CD14-positive monocyte (primary cell): Measurements from ENCODE around the gene DCP1A. TPM values are rescaled to one million over a fixed set of nuclear protein-coding genes. Genes with fewer than 3 reads are reported as not detected.

Experiments used
- DNase-seq, 3 donors: peaks; one replicate each; pipeline ENCODE4 v3.0.0-alpha.2; 2011 to 2022
- H2AFZ ChIP-seq: 2 replicates; pipeline ENCODE4 v1.6.0; 2012; ENCODE audit warnings: mild to moderate bottlenecking, low read depth, low read length, inconsistent platforms; ENCODE audit not compliant: insufficient read depth, poor library complexity, severe bottlenecking
- H3K27ac ChIP-seq, 2 donors: 1 replicate in 1 of 2; 2 replicates in 1 of 2; pipeline ENCODE4 v1.5.1; 2012 to 2013; ENCODE audit warnings: low read length in 2 of 2, control low read depth in 1 of 2, inconsistent platforms in 1 of 2, low read depth in 1 of 2, mild to moderate bottlenecking in 1 of 2
- H3K27me3 ChIP-seq, 2 donors: one replicate each; pipeline versions ENCODE4 v1.6.0 to v1.6.1; 2011 to 2013; ENCODE audit warnings: low read length in 2 of 2; ENCODE audit not compliant: control insufficient read depth in 2 of 2, insufficient read depth in 2 of 2
- H3K36me3 ChIP-seq, 2 donors: replicated peaks in 1 of 2; 1 replicate in 1 of 2; 2 replicates in 1 of 2; pipeline versions ENCODE4 v1.5.1 to v1.6.1; 2012 to 2013; ENCODE audit warnings: low read length in 2 of 2, control low read depth in 1 of 2, inconsistent platforms in 1 of 2, mild to moderate bottlenecking in 1 of 2; ENCODE audit not compliant: insufficient read depth in 2 of 2, control insufficient read depth in 1 of 2
- H3K4me1 ChIP-seq, 2 donors: 1 replicate in 1 of 2; 2 replicates in 1 of 2; pipeline versions ENCODE4 v1.5.1 to v1.6.1; 2012 to 2013; ENCODE audit warnings: low read length in 2 of 2, control low read depth in 1 of 2, inconsistent platforms in 1 of 2, mild to moderate bottlenecking in 1 of 2, moderate library complexity in 1 of 2; ENCODE audit not compliant: insufficient read depth in 2 of 2, control insufficient read depth in 1 of 2
- H3K4me2 ChIP-seq: replicated peaks from 2 replicates; pipeline ENCODE3; 2012; ENCODE audit warnings: low read length, moderate library complexity, mild to moderate bottlenecking; ENCODE audit not compliant: poor library complexity, severe bottlenecking; ENCODE audit errors: extremely low read depth
- H3K4me3 ChIP-seq, 3 experiments: fragments of 200-600 bp in 1 of 3; sonication (generic) in 1 of 3; replicated peaks in 1 of 3; 1 replicate in 2 of 3; 2 replicates in 1 of 3; pipeline ENCODE4 v1.5.1; 2011 to 2013; ENCODE audit warnings: low read length in 3 of 3, mild to moderate bottlenecking in 3 of 3, control low read depth in 2 of 3, low read depth in 2 of 3, inconsistent platforms in 1 of 3, moderate library complexity in 1 of 3
- H3K79me2 ChIP-seq: 2 replicates; pipeline ENCODE4 v1.6.0; 2012; ENCODE audit warnings: mild to moderate bottlenecking, control low read depth, inconsistent platforms, low read length, moderate library complexity; ENCODE audit not compliant: insufficient read depth
- H3K9ac ChIP-seq: 2 replicates; pipeline ENCODE4 v1.6.0; 2017; ENCODE audit warnings: low read length, mild to moderate bottlenecking; ENCODE audit not compliant: insufficient read depth, poor library complexity, severe bottlenecking
- H3K9me3 ChIP-seq, 2 donors: replicated peaks in 1 of 2; 1 replicate in 1 of 2; 2 replicates in 1 of 2; pipeline versions ENCODE4 v1.5.1 to v1.6.1; 2012 to 2013; ENCODE audit warnings: low read length in 2 of 2, control low read depth in 1 of 2; ENCODE audit not compliant: control insufficient read depth in 1 of 2, insufficient read depth in 1 of 2
- H4K20me1 ChIP-seq: 2 replicates; pipeline ENCODE4 v1.6.0; 2012; ENCODE audit warnings: mild to moderate bottlenecking, low read length, control low read depth, moderate library complexity; ENCODE audit not compliant: insufficient read depth
- H3K27ac Mint-ChIP-seq, 7 donors: one replicate each; pipeline ENCODE4 v1.8.0; 2020; ENCODE audit warnings: mild to moderate bottlenecking in 7 of 7, mixed read lengths in 7 of 7, moderate library complexity in 6 of 7, inconsistent platforms in 2 of 7
- H3K27me3 Mint-ChIP-seq, 3 donors: one replicate each; pipeline ENCODE4 v1.8.0; 2021 to 2022; ENCODE audit warnings: low read depth in 3 of 3, mild to moderate bottlenecking in 3 of 3, mixed read lengths in 3 of 3, moderate library complexity in 3 of 3, inconsistent platforms in 1 of 3
- H3K36me3 Mint-ChIP-seq, 2 donors: one replicate each; pipeline ENCODE4 v1.8.0; 2020; ENCODE audit warnings: mixed read lengths in 2 of 2, inconsistent platforms in 1 of 2, mild to moderate bottlenecking in 1 of 2
- H3K4me1 Mint-ChIP-seq: one replicate; pipeline ENCODE4 v1.8.0; 2020; ENCODE audit warnings: mild to moderate bottlenecking, mixed read lengths
- H3K4me3 Mint-ChIP-seq, 2 donors: one replicate each; pipeline ENCODE4 v1.8.0; 2020; ENCODE audit warnings: mild to moderate bottlenecking in 2 of 2, mixed read lengths in 2 of 2, moderate library complexity in 1 of 2
- H3K9me3 Mint-ChIP-seq, 7 donors: one replicate each; pipeline ENCODE4 v1.8.0; 2020 to 2022; ENCODE audit warnings: mixed read lengths in 7 of 7, mild to moderate bottlenecking in 6 of 7, moderate library complexity in 6 of 7, inconsistent platforms in 2 of 7
- WGBS: methylation state at CpG from one replicate; pipeline ENCODE4 v1.1.5; 2013; ENCODE audit warnings: missing lambda C conversion rate; ENCODE audit not compliant: insufficient coverage; 5-methylcytosine and 5-hydroxymethylcytosine counted together
- intact Hi-C, 2 donors: fragments of 100-400 bp; cut with micrococcal nuclease; formaldehyde crosslinking; loops; one replicate each; pipeline versions ENCODE4 v1.15.0 to v1.15.1; 2023
- polyA plus RNA-seq, 3 donors: library from polyadenylated mRNA; depleted of rRNA in 1 of 3; unstranded in 2 of 3; stranded (reverse) in 1 of 3; fragments of 300-500 nt in 2 of 3; fragments of >200 nt in 1 of 3; fragmentation: Illumina TruSeq in 2 of 3; gene quantifications; 1 replicate in 2 of 3; 2 replicates in 1 of 3; pipeline ENCODE4 v1.2.3, GENCODE V29; 2012 to 2021
- TF ChIP-seq, protein P1 (sequence below): fragments of 200-600 bp; IDR thresholded peaks from one replicate; pipeline ENCODE4 v1.8.0; 2022; ENCODE audit warnings: antibody characterized with exemption, mild to moderate bottlenecking

DCP1A gene
- polyA plus RNA-seq, 3 donors = 11.9 to 25.4 (median 19.3) TPM

DNA sequence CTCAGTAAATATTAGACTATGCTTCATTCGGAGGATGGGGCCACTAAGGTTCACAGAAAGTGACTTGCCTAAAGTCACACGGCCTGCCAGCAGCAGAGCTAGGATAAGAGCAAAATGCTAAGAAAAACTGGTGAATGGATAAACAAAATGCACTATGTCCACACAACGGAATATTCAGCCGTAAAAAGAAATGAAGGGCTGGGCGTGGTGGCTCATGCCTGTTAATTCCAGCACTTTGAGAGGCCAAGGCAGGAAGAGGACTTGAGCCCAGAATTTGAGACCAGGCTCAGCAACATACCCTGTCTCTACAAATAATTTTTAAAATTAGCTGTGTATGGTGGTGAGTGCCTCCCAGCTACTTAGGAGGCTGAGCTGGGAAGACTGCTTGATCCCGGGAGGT, 99.2 kb downstream of the DCP1A start:
- Mint-ChIP-seq H3K36me3 (peaks cover 25 to 48% of the 10 kb centered on the region in 2 donors), H3K4me1 (peaks cover 89% of the 10 kb centered on the region), H3K27me3 (peaks cover 0 to under 1% (median 0%) of the 10 kb centered on the region in 3 donors), H3K9me3 (peaks cover 0 to 2% (median 0%) of the 10 kb centered on the region in 7 donors), H3K4me3 (no peak overlapping the region), H3K27ac (peak overlapping the region; percentile 89 to 100 (median 99))
- H3K4me3 ChIP-seq = peak overlapping the region in 1 of 3 experiments; percentile 99
- H3K4me1 ChIP-seq = peaks cover 98% of the 10 kb centered on the region in 2 donors
- peaks cover 99% of the 10 kb centered on the region for H3K79me2 ChIP-seq
- H3K36me3 ChIP-seq = peaks cover 3 to 20% of the 10 kb centered on the region in 2 donors
- no peaks in the 10 kb centered on the region for H3K27me3 ChIP-seq
- H3K27ac ChIP-seq = peak overlapping the region; percentile 94 to 97
- no peak for DNase-seq
- TF ChIP-seq, protein P1, sequence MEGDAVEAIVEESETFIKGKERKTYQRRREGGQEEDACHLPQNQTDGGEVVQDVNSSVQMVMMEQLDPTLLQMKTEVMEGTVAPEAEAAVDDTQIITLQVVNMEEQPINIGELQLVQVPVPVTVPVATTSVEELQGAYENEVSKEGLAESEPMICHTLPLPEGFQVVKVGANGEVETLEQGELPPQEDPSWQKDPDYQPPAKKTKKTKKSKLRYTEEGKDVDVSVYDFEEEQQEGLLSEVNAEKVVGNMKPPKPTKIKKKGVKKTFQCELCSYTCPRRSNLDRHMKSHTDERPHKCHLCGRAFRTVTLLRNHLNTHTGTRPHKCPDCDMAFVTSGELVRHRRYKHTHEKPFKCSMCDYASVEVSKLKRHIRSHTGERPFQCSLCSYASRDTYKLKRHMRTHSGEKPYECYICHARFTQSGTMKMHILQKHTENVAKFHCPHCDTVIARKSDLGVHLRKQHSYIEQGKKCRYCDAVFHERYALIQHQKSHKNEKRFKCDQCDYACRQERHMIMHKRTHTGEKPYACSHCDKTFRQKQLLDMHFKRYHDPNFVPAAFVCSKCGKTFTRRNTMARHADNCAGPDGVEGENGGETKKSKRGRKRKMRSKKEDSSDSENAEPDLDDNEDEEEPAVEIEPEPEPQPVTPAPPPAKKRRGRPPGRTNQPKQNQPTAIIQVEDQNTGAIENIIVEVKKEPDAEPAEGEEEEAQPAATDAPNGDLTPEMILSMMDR = no peak
- no peak overlapping the region for H2AFZ ChIP-seq
- intact Hi-C loops = no loop called here
- no peak overlapping the region for H3K9ac ChIP-seq
- 77% methylated on average over 5 of the region's 6 CpGs for WGBS
- no peaks in the 10 kb centered on the region for H3K9me3 ChIP-seq
- peak overlapping the region; percentile 22 for H3K4me2 ChIP-seq
- peaks cover 68% of the 10 kb centered on the region for H4K20me1 ChIP-seq

DNA sequence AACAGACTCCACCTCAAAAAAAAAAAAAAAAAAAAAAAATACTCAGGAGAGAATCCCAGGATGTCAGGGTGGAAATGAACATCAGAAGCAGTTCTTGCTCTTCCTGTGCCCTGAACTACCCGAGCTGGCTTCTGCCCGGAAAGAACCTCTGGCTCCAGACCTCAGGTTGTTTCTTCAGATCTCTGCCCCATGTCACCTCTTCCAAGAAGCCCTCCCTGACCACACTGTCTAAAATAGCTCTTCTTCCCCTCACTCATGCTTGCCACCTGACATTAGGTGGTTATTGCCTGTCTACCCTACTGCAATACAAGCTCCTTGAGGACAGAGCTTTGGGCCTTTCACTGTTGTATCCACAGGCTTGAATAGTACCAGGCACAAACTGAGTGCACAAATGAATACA, 99.7 kb downstream of the DCP1A start:
- H3K9me3 Mint-ChIP-seq = peaks cover 0 to 2% (median 0%) of the 10 kb centered on the region in 7 donors
- peak overlapping the region; percentile 81 to 99 (median 96) for H3K27ac Mint-ChIP-seq
- H3K9me3 ChIP-seq = no peaks in the 10 kb centered on the region
- no peaks in the 10 kb centered on the region for H3K27me3 Mint-ChIP-seq
- peaks cover 89% of the 10 kb centered on the region for H3K4me1 Mint-ChIP-seq
- H3K79me2 ChIP-seq = peaks cover 99% of the 10 kb centered on the region
- no peak overlapping the region for H2AFZ ChIP-seq
- 84% methylated on average over 2 of the region's 2 CpGs for WGBS
- peak overlapping the region; percentile 11 to 94 for H3K27ac ChIP-seq
- H3K4me1 ChIP-seq = peaks cover 98% of the 10 kb centered on the region in 2 donors
- no peak overlapping the region for H3K9ac ChIP-seq
- TF ChIP-seq, protein P1 = no peak
- peaks cover 68% of the 10 kb centered on the region for H4K20me1 ChIP-seq
- no peak for DNase-seq
- peak overlapping the region in 1 of 3 experiments; percentile 99 for H3K4me3 ChIP-seq
- peaks cover 3 to 20% of the 10 kb centered on the region in 2 donors for H3K36me3 ChIP-seq
- intact Hi-C loops = no loop called here
- peaks cover 24 to 47% of the 10 kb centered on the region in 2 donors for H3K36me3 Mint-ChIP-seq
- H3K27me3 ChIP-seq = no peaks in the 10 kb centered on the region
- H3K4me2 ChIP-seq = peak overlapping the region; percentile 22
- H3K4me3 Mint-ChIP-seq = no peak overlapping the region
